SK-N-MC (cell line): Measurements from ENCODE around the gene SLC6A12.

ENCODE experiments used
- EZH2 ChIP-seq: fragments of 200-600 bp; sonication (generic); IDR thresholded peaks from one replicate; pipeline ENCODE4 v1.6.1; 2017; ENCODE audit warnings: antibody characterized with exemption
- FOXP2 ChIP-seq: optimal IDR thresholded peaks from 2 replicates; pipeline ENCODE3; 2011; ENCODE audit warnings: mild to moderate bottlenecking, moderate library complexity; ENCODE audit not compliant: insufficient read depth; ENCODE audit errors: extremely low read length, control extremely low read depth
- POLR2AphosphoS5 ChIP-seq: IDR thresholded peaks from 2 replicates; pipeline ENCODE4 v1.6.1; 2012; ENCODE audit warnings: mild to moderate bottlenecking, low read depth, low read length, borderline replicate concordance

DNA sequence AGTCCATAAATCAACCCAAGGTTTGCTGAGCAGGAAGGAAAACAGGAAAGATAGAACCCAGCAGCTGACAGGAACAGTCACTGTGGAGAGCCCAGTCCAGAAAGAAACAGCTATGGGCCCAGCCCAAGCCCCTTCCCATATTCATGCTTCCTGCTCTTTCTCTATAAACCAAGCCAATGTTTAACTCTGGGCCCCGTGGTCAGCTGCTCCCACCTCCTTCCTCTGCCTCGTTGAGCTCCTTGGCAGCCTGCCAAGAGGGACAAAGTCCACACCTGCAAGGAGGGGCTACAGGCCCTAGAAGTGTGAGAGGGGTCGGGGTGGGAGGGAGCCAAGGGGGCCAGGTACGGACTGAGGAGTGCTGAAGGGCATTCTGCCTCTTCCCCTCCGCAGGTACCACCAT is 38.7 kb upstream of the SLC6A12 start:
- TF ChIP-seq EZH2 (no peak), POLR2AphosphoS5 (no peak), FOXP2 (no peak)
